GM10266 (cell line): ENCODE data around the gene CORIN.
"Not testable (repeated sequence)": the region's sequence is repeated elsewhere in the genome, so short reads cannot be mapped to it uniquely, and the experiment has no call there.

Experiments
- DNase-seq: peaks from one replicate; pipeline ENCODE4 v3.0.0; 2012; ENCODE audit errors: extremely low spot score
- TF ChIP-seq, protein P1 (sequence below): IDR thresholded peaks from 2 replicates; pipeline ENCODE4 v1.5.1; 2012; ENCODE audit warnings: mild to moderate bottlenecking, low read depth; ENCODE audit not compliant: control insufficient read depth, insufficient read depth; ENCODE audit errors: missing control alignments

CORIN gene

GRCh38 chr4:47570816-47571215 lies 267.1 kb downstream of the CORIN start:
- no peak for DNase-seq
- TF ChIP-seq, protein P1, sequence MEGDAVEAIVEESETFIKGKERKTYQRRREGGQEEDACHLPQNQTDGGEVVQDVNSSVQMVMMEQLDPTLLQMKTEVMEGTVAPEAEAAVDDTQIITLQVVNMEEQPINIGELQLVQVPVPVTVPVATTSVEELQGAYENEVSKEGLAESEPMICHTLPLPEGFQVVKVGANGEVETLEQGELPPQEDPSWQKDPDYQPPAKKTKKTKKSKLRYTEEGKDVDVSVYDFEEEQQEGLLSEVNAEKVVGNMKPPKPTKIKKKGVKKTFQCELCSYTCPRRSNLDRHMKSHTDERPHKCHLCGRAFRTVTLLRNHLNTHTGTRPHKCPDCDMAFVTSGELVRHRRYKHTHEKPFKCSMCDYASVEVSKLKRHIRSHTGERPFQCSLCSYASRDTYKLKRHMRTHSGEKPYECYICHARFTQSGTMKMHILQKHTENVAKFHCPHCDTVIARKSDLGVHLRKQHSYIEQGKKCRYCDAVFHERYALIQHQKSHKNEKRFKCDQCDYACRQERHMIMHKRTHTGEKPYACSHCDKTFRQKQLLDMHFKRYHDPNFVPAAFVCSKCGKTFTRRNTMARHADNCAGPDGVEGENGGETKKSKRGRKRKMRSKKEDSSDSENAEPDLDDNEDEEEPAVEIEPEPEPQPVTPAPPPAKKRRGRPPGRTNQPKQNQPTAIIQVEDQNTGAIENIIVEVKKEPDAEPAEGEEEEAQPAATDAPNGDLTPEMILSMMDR, result no peak

DNA sequence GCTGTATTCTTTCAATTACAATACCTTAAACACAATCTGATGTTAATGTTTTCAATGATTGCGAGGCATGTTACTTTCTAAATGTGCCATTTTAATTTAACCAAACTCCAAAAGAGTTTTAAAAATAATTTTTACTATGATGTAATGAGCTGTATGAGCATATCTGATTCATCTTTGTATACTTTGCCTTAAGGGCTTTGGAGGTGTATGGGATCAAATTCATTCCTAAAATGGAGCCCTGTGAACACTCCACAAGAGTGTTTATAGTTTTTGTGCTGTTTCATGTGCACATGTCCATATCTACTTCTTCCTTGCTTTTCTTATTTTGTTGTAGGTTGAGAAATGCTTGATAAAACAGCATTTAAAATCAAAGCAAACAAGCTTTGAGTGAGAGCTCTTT lies 270.4 kb downstream of the CORIN start:
- TF ChIP-seq, protein P1, result no peak
- DNase-seq, result no peak

GRCh38 chr4:47566969-47567368 lies 270.9 kb downstream of the CORIN start:
- TF ChIP-seq, protein P1, result no peak
- no peak for DNase-seq

GRCh38 chr4:47566566-47566965 lies 271.3 kb downstream of the CORIN start:
- TF ChIP-seq, protein P1, result no peak
- DNase-seq, result no peak

DNA sequence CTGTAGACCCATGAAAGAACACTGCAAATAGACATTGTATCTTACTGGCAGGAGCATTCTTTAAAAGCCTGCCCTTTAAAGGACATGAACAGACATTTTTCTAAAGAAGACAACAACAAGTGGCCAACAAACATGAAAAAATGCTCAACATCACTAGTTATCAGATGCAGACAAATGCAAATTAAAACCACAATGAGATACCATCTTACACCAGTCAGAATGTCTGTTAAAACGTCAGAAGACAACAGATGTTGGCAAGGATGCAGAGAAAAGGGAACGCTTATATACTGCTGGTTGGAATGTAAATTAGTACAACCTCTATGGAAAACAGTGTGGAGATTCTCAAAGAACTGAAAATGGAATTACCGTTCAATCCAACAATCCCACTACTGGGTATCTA lies 275.6 kb downstream of the CORIN start:
- no peak for DNase-seq
- TF ChIP-seq, protein P1, result no peak

DNA sequence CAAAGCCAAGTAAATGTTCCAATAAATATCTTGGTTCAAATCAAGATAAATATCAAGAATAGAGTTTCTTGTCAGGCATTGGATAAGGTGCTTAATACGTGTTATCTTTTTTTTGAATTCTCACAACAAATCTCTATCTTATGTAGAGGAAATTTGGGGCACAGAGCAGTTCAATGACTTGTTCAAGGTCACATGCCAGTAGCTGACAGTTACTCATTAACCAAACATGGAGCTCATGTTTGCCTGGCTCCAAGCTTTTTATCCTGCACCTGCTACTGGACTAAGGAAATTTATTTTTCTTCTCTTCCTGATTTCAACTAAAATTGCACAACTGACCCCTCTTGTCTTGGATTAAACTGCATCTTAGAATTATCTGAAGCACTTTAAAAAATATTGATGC lies 276.5 kb downstream of the CORIN start:
- TF ChIP-seq, protein P1, result no peak
- DNase-seq, result no peak

DNA sequence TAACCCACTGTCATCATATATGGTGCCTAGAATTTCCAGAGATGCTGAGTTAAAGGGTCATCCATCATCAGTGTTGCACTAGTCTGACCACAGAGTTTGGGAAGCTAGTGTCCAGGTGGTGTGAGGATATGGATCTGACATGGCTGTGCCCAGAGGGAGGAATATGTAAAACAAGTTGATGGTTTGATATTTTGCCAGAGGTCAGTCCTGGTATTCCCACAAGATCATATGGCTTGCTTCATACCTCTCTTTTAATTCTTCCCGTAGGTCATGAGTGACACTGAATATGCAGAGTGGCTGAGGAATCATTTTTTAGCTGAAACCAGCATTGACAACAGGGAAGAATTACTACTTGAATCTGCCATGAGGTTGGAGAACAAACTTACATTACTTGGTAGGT lies 277.2 kb downstream of the CORIN start:
- TF ChIP-seq, protein P1, result no peak
- DNase-seq, result no peak

- no peak for DNase-seq
- TF ChIP-seq, protein P1, result no peak
Observed at GRCh38 chr4:47557255-47557654, 280.6 kb downstream of the CORIN start.

GRCh38 chr4:47555920-47556319 lies 281.9 kb downstream of the CORIN start:
- DNase-seq, result not testable (repeated sequence)
